Sigmoid colon (tissue), 7 donors: Measurements from ENCODE around the gene SLC39A6. TPM values are rescaled to one million over a fixed set of nuclear protein-coding genes. Genes with fewer than 3 reads are reported as not detected.
"Not testable (repeated sequence)": the region's sequence is repeated elsewhere in the genome, so short reads cannot be mapped to it uniquely, and the experiment has no call there.

Experiments used
- DNase-seq: peaks from one replicate; pipeline ENCODE4 v3.0.0-alpha.2; 2019
- H3K27ac ChIP-seq, 4 donors: fragments of 200-600 bp; sonication (generic); one replicate each; pipeline ENCODE4 v1.5.1; 2016 to 2019; ENCODE audit warnings: mild to moderate bottlenecking in 1 of 4
- H3K27me3 ChIP-seq, 3 donors: fragments of 200-600 bp; sonication (generic); one replicate each; pipeline ENCODE4 v1.5.1; 2019; ENCODE audit warnings: mild to moderate bottlenecking in 1 of 3
- H3K36me3 ChIP-seq, 4 donors: fragments of 200-600 bp; sonication (generic); one replicate each; pipeline ENCODE4 v1.5.1; 2016 to 2019
- H3K4me1 ChIP-seq, 4 donors: fragments of 200-600 bp; sonication (generic); one replicate each; pipeline ENCODE4 v1.5.1; 2017 to 2019
- H3K4me3 ChIP-seq, 4 donors: fragments of 200-600 bp; sonication (generic); one replicate each; pipeline ENCODE4 v1.5.1; 2017 to 2019; ENCODE audit warnings: mild to moderate bottlenecking in 2 of 4, moderate library complexity in 1 of 4
- H3K9me3 ChIP-seq, 4 donors: fragments of 200-600 bp in 3 of 4; sonication (generic) in 3 of 4; one replicate each; pipeline versions ENCODE4 v1.5.1 to v1.6.1; 2013 to 2019
- EP300 ChIP-seq, 4 donors: sonication (generic); formaldehyde crosslinking; IDR thresholded peaks; one replicate each; pipeline ENCODE4 v1.6.1; 2017; ENCODE audit warnings: antibody characterized with exemption in 4 of 4
- POLR2A ChIP-seq, 2 donors: fragments of 450-650 bp; IDR thresholded peaks; one replicate each; pipeline ENCODE4 v1.6.1; 2016; ENCODE audit warnings: antibody characterized with exemption in 2 of 2, mild to moderate bottlenecking in 2 of 2, moderate library complexity in 2 of 2
- POLR2AphosphoS5 ChIP-seq, 4 donors: sonication (generic); formaldehyde crosslinking; IDR thresholded peaks; one replicate each; pipeline ENCODE4 v1.6.1; 2017; ENCODE audit warnings: antibody characterized with exemption in 4 of 4
- WGBS, 2 donors: extraction: QIAGEN DNeasy Blood & Tissue Kit; methylation state at CpG; one replicate each; pipeline ENCODE4 v1.1.7; 2013; 5-methylcytosine and 5-hydroxymethylcytosine counted together
- intact Hi-C: fragments of 100-400 bp; cut with DNase I; formaldehyde crosslinking; loops from one replicate; pipeline ENCODE4 v1.15.1; 2023
- polyA plus RNA-seq, 3 donors: library from polyadenylated mRNA; stranded (reverse); fragments of 200-250 nt; gene quantifications; one replicate each; pipeline ENCODE4 v1.2.3, GENCODE V29; 2013
- total RNA-seq, 4 donors: library from RNA; depleted of rRNA; stranded (reverse); fragments of >200 nt; gene quantifications; one replicate each; pipeline ENCODE4 v1.1.0, GENCODE V29; 2016
- TF ChIP-seq, protein P1 (sequence below), 4 experiments: fragments of 450-650 bp in 3 of 4; fragments of 200-600 bp in 1 of 4; IDR thresholded peaks; one replicate each; pipeline ENCODE4 v1.5.1; 2016 to 2019; ENCODE audit warnings: antibody characterized with exemption in 4 of 4, mild to moderate bottlenecking in 3 of 4, moderate library complexity in 2 of 4
- donor health status: healthy with polysubstance abuse.
- donor health status: Bipolar disorder and iron deficiency.
- donor health status: healthy.

SLC39A6 gene
- total and polyA plus RNA-seq, 7 donors, result 1.8 to 34.6 (median 28.1) TPM

DNA sequence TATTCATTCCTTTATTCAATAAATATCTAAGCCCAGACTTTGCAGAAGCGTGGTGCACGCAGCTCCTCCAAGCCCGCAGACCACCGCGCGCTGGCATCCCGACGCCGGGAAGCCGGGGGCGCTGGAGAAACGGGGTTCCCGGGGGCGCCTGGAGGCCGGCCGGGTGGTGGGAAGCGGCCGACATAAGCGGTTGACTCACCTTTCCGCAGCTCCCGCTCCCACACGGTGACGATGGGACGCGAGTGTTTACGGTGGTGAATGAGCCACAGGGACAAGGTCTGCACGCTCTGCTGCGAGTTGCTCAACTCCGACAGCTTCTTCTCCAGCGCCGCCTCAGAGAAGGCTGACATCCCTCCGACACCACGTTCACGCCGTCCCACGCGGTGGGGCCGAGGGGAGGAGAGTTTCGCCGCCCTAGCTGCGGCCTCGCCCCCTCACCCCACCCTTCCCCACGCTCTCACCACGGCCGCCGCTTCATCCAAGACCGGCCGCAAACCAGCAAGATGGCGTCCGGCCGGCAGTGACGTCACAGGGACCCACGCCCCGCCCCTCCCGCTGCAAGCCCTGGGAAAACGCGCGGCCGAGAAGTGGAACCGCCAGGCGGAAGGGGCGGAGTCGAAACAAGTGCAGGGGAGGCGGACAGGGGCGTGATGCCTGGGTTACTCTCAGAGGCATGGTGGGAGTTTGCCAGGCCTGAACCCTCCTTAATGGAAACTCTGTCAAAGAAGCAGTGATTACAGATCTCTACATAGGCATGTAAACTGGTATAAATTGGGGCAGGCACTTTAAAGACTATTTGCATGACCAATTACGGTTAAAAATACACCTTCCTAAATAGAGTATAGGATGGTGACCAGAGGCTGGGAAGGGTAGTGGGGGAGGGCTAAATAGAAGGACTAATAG, 61.8 kb downstream of the SLC39A6 start, which contains the start of gene RPRD1A:
RPRD1A (minus strand) TSS at position 505 of the 903 bp plus-strand sequence; CDS start at position 350, 155 bp downstream.
- Histone ChIP-seq H3K27ac (peak within 1 kb of the TSS; percentile 88 to 96 (median 93)), H3K4me1 (peaks cover 0 to 13% (median 9%) of the 10 kb centered on the region in 4 donors), H3K9me3 (no peaks in the 10 kb centered on the region), H3K36me3 (no peaks in the 10 kb centered on the region), H3K4me3 (peak within 1 kb of the TSS; percentile 66 to 94 (median 78)), H3K27me3 (no peaks in the 10 kb centered on the region)
- peak; percentile 79 to 89 (median 84) for TF ChIP-seq POLR2AphosphoS5 (IDR thresholded peaks at IDR 0.05)
- TF ChIP-seq EP300 (IDR thresholded peaks at IDR 0.05), result no peak
- TF ChIP-seq, protein P1, sequence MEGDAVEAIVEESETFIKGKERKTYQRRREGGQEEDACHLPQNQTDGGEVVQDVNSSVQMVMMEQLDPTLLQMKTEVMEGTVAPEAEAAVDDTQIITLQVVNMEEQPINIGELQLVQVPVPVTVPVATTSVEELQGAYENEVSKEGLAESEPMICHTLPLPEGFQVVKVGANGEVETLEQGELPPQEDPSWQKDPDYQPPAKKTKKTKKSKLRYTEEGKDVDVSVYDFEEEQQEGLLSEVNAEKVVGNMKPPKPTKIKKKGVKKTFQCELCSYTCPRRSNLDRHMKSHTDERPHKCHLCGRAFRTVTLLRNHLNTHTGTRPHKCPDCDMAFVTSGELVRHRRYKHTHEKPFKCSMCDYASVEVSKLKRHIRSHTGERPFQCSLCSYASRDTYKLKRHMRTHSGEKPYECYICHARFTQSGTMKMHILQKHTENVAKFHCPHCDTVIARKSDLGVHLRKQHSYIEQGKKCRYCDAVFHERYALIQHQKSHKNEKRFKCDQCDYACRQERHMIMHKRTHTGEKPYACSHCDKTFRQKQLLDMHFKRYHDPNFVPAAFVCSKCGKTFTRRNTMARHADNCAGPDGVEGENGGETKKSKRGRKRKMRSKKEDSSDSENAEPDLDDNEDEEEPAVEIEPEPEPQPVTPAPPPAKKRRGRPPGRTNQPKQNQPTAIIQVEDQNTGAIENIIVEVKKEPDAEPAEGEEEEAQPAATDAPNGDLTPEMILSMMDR (IDR thresholded peaks at IDR 0.05), result no peak
- peak; percentile 37 to 50 for TF ChIP-seq POLR2A (IDR thresholded peaks at IDR 0.05)
- DNase-seq, result peak; percentile 98
- 1% methylated on average over 66 of the region's 66 CpGs for WGBS, 2 donors
- intact Hi-C loops, result loop anchor here (1.0 to 5.0 kb wide), 2 partner anchors 62 to 95 kb away; partner anchors contain the start of genes ELP2, RMP24 and SLC39A6

DNA sequence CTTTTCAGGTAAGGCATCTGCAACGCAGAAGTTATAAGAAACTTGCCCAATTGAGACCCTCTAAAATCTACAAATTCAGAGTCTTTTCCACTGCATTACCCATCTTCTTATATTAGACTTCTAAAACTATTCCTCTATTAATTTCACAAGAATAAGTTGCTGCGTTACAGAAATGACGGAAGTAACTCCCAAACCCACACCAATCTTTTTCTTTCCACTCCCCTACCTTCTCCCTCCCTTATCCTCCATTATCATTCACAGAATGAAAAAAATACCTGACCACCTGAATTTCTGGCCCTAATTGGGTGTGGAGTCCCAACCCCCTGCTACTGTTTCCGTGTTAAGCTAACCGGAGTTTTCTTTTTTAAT, 62.5 kb downstream of the SLC39A6 start:
- TF ChIP-seq POLR2AphosphoS5 (IDR thresholded peaks at IDR 0.05) (no peak), EP300 (IDR thresholded peaks at IDR 0.05) (no peak), POLR2A (IDR thresholded peaks at IDR 0.05) (no peak)
- TF ChIP-seq, protein P1 (IDR thresholded peaks at IDR 0.05), result no peak
- intact Hi-C loops, result loop anchor here (1.0 to 5.0 kb wide), 2 partner anchors 63 to 94 kb away; partner anchors contain the start of genes ELP2, RMP24 and SLC39A6
- WGBS, 2 donors, result 1% methylated on average over 5 of the region's 5 CpGs

GRCh38 chr18:36066001-36066400, 63.1 kb downstream of the SLC39A6 start:
- H3K27ac ChIP-seq, result no peak overlapping the region
- TF ChIP-seq POLR2AphosphoS5 (IDR thresholded peaks at IDR 0.05) (no peak), POLR2A (IDR thresholded peaks at IDR 0.05) (no peak), EP300 (IDR thresholded peaks at IDR 0.05) (no peak)
- TF ChIP-seq, protein P1 (IDR thresholded peaks at IDR 0.05), result no peak
- WGBS, 2 donors, result 10 to 36% methylated on average over 5 of the region's 5 CpGs
- intact Hi-C loops, result loop anchor here (5.0 kb wide), 1 partner anchor 94 kb away; the partner anchor contains the start of gene RMP24
- no peak for DNase-seq
- peak overlapping the region in 2 of 4 donors; percentile 90 to 94 for H3K4me3 ChIP-seq
- no peaks in the 10 kb centered on the region for H3K9me3 ChIP-seq
- no peaks in the 10 kb centered on the region for H3K36me3 ChIP-seq
- no peaks in the 10 kb centered on the region for H3K27me3 ChIP-seq
- H3K4me1 ChIP-seq, result peaks cover 0 to 13% (median 9%) of the 10 kb centered on the region in 4 donors

More for the DNA sequence above, 62.5 kb downstream of the SLC39A6 start:
- Histone ChIP-seq H3K36me3 (no peaks in the 10 kb centered on the region), H3K4me1 (peaks cover 0 to 13% (median 9%) of the 10 kb centered on the region in 4 donors), H3K27me3 (no peaks in the 10 kb centered on the region), H3K9me3 (no peaks in the 10 kb centered on the region), H3K27ac (peak overlapping the region; percentile 88 to 96 (median 93)), H3K4me3 (peak overlapping the region; percentile 66 to 94 (median 78))
- DNase-seq, result no peak

DNA sequence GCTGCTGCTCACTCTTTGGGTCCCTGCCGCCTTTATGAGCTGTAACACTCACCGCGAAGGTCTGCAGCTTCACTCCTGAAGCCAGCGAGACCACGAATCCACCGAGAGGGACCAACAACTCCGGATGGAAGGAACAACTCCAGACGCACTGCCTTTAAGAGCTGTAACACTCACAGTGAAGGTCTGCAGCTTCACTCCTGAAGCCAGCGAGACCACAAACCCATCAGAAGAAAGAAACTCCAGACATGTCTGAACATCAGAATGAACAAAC, 64.4 kb downstream of the SLC39A6 start:
- not testable (repeated sequence) for H3K9me3 ChIP-seq, H3K27me3 ChIP-seq, DNase-seq, H3K4me3 ChIP-seq, H3K36me3 ChIP-seq, H3K27ac ChIP-seq
- intact Hi-C loops, result loop anchor here (5.0 kb wide), 1 partner anchor 92 kb away; the partner anchor contains the start of gene RMP24
- peaks cover 0 to 13% (median 9%) of the 10 kb centered on the region in 4 donors for H3K4me1 ChIP-seq
- 97 to 98% methylated on average over 9 of the region's 9 CpGs for WGBS, 2 donors
